HCT116 (cell line): Measurements from ENCODE around the gene PLA2G2E. TPM values are rescaled to one million over a fixed set of nuclear protein-coding genes. Genes with fewer than 3 reads are reported as not detected.

ENCODE experiments used
- ATAC-seq: fragments of 200-7000 bp; cut with Tn5 transposase; 2 replicates; pipeline ENCODE4 v1.9.1; 2020; ENCODE audit warnings: mild to moderate bottlenecking, moderate library complexity
- BruUV-seq: library from RNA; stranded (reverse); fragments of 400-500 nt; replicated peaks from 2 replicates; lab custom pipeline; 2021; lab: Mats Ljungman, UMichigan
- CTCF ChIA-PET: fragments of 300-600 bp; sonication (Branson Sonifier 250); formaldehyde crosslinking; loops from one replicate; lab custom pipeline; 2021; ENCODE audit warnings: antibody characterized with exemption; lab: Charles Lee
- POLR2A ChIA-PET: fragments of 300-600, 350-600 bp; sonication (Branson Sonifier 250); formaldehyde crosslinking; loops from one replicate; lab custom pipeline; 2021; ENCODE audit warnings: antibody characterized with exemption; lab: Charles Lee
- RAD21 ChIA-PET, 2 experiments: fragments of 300-600 bp; sonication (Branson Sonifier 250); formaldehyde crosslinking; loops; one replicate each; lab custom pipeline; 2023; ENCODE audit warnings: low total read pairs in 2 of 2; ENCODE audit not compliant: uncharacterized antibody in 2 of 2, unreplicated experiment in 2 of 2, low non-redundant PET in 1 of 2; lab: Charles Lee
- DNase-seq: peaks from one replicate; pipeline ENCODE4 v3.0.0-alpha.2; 2010; ENCODE audit warnings: low read depth, low spot score
- H2AFZ ChIP-seq: fragments of 200-600 bp; shearing (Covaris generic), sonication (generic); 2 replicates; pipeline ENCODE4 v1.6.1; 2017; ENCODE audit warnings: low read depth, mixed run types, mixed read lengths, antibody characterized with exemption, low read length; ENCODE audit not compliant: poor library complexity, severe bottlenecking
- H3K27ac ChIP-seq: 2 replicates; pipeline ENCODE4 v1.5.1; 2012; ENCODE audit warnings: low read depth, low read length
- H3K27me3 ChIP-seq: fragments of 200-600 bp; sonication (generic); 2 replicates; pipeline ENCODE4 v1.6.1; 2016; ENCODE audit warnings: mixed run types, low read length, mixed read lengths; ENCODE audit not compliant: insufficient read depth
- H3K36me3 ChIP-seq, 2 experiments: fragments of 200-500 bp in 1 of 2; fragments of 200-600 bp in 1 of 2; sonication (Bioruptor generic) in 1 of 2; sonication (generic) in 1 of 2; 2 replicates each; pipeline versions ENCODE4 v1.5.1 to v1.6.1; 2014 to 2016; ENCODE audit warnings: low read length in 2 of 2, inconsistent platforms in 1 of 2, mixed read lengths in 1 of 2, mixed run types in 1 of 2; ENCODE audit not compliant: insufficient read depth in 2 of 2, control insufficient read depth in 1 of 2
- H3K4me1 ChIP-seq, 2 experiments: fragments of 200-600 bp in 1 of 2; sonication (generic) in 1 of 2; 2 replicates each; pipeline versions ENCODE4 v1.5.1 to v1.6.1; 2012 to 2017; ENCODE audit warnings: low read length in 2 of 2, inconsistent platforms in 1 of 2, mild to moderate bottlenecking in 1 of 2, mixed read lengths in 1 of 2, mixed run types in 1 of 2, moderate library complexity in 1 of 2; ENCODE audit not compliant: insufficient read depth in 2 of 2, control insufficient read depth in 1 of 2
- H3K4me2 ChIP-seq: fragments of 200-600 bp; sonication (generic); 2 replicates; pipeline ENCODE4 v1.6.1; 2017; ENCODE audit warnings: mixed run types, low read length, mixed read lengths
- H3K4me3 ChIP-seq, 2 experiments: fragments of 200-600 bp in 1 of 2; sonication (generic) in 1 of 2; replicated peaks in 1 of 2; 2 replicates each; pipeline ENCODE4 v1.5.1; 2011 to 2016; ENCODE audit warnings: low read length in 2 of 2, control low read depth in 1 of 2, low read depth in 1 of 2, mild to moderate bottlenecking in 1 of 2, mixed read lengths in 1 of 2, mixed run types in 1 of 2
- H3K79me2 ChIP-seq: fragments of 200-600 bp; sonication (generic); 2 replicates; pipeline ENCODE4 v1.6.1; 2017; ENCODE audit warnings: mild to moderate bottlenecking, mixed run types, low read length, moderate library complexity, mixed read lengths; ENCODE audit not compliant: insufficient read depth
- H3K9ac ChIP-seq: fragments of 200-600 bp; sonication (generic); 2 replicates; pipeline ENCODE4 v1.6.1; 2016; ENCODE audit warnings: low read length, mixed read lengths
- H3K9me2 ChIP-seq: fragments of 200-600 bp; sonication (generic), shearing (Covaris generic); 2 replicates; pipeline ENCODE4 v1.6.1; 2017; ENCODE audit warnings: mixed run types, mild to moderate bottlenecking, moderate library complexity; ENCODE audit not compliant: insufficient read depth
- H3K9me3 ChIP-seq, 2 experiments: fragments of 200-500 bp in 1 of 2; fragments of 200-600 bp in 1 of 2; sonication (Bioruptor generic) in 1 of 2; sonication (generic) in 1 of 2; 2 replicates each; pipeline ENCODE4 v1.6.1; 2014 to 2017; ENCODE audit warnings: low read length in 2 of 2, mixed read lengths in 2 of 2, inconsistent platforms in 1 of 2, low read depth in 1 of 2, mild to moderate bottlenecking in 1 of 2, mixed run types in 1 of 2, moderate library complexity in 1 of 2; ENCODE audit not compliant: control insufficient read depth in 1 of 2, insufficient read depth in 1 of 2
- H4K20me1 ChIP-seq: fragments of 200-600 bp; sonication (generic), shearing (Covaris generic); 2 replicates; pipeline ENCODE4 v1.6.1; 2017; ENCODE audit warnings: mixed run types, mild to moderate bottlenecking, moderate library complexity; ENCODE audit not compliant: insufficient read depth
- CBX3 ChIP-seq: IDR thresholded peaks from 2 replicates; pipeline ENCODE4 v1.6.1; 2012; ENCODE audit warnings: low read depth
- CEBPB ChIP-seq: IDR thresholded peaks from 2 replicates; pipeline ENCODE4 v1.6.1; 2012; ENCODE audit warnings: low read depth
- EGR1 ChIP-seq: IDR thresholded peaks from 2 replicates; pipeline ENCODE4 v1.6.1; 2012; ENCODE audit warnings: low read depth
- ELF1 ChIP-seq: IDR thresholded peaks from 2 replicates; pipeline ENCODE4 v1.6.1; 2012; ENCODE audit warnings: low read depth, borderline replicate concordance
- JUND ChIP-seq: IDR thresholded peaks from 2 replicates; pipeline ENCODE4 v1.6.1; 2012
- POLR2AphosphoS5 ChIP-seq: IDR thresholded peaks from 2 replicates; pipeline ENCODE4 v1.6.1; 2011; ENCODE audit warnings: mild to moderate bottlenecking, low read depth, low read length, moderate library complexity
- SIN3A ChIP-seq: IDR thresholded peaks from 2 replicates; pipeline ENCODE4 v1.6.1; 2012; ENCODE audit warnings: low read depth
- SP1 ChIP-seq: IDR thresholded peaks from 2 replicates; pipeline ENCODE4 v1.6.1; 2012; ENCODE audit warnings: low read depth
- YY1 ChIP-seq: IDR thresholded peaks from 2 replicates; pipeline ENCODE4 v1.6.1; 2011; ENCODE audit warnings: low read length, low read depth, moderate library complexity, mild to moderate bottlenecking; ENCODE audit not compliant: insufficient replicate concordance; ENCODE audit errors: extremely low read depth
- ZBTB33 ChIP-seq: IDR thresholded peaks from 2 replicates; pipeline ENCODE4 v1.6.1; 2011; ENCODE audit warnings: mild to moderate bottlenecking, low read length, moderate library complexity; ENCODE audit not compliant: insufficient replicate concordance; ENCODE audit errors: extremely low read depth
- ZFX ChIP-seq: fragments of 450-650 bp; IDR thresholded peaks from 2 replicates; pipeline ENCODE4 v1.6.1; 2017
- intact Hi-C: fragments of 100-400 bp; cut with micrococcal nuclease; formaldehyde crosslinking; loops from 2 replicates; pipeline ENCODE4 v1.10.0; 2022
- total RNA-seq: library from RNA; stranded (reverse); gene quantifications from one replicate; pipeline ENCODE4 v1.2.1, GENCODE V29; 2021; ENCODE audit not compliant: unreplicated experiment
- TF ChIP-seq, protein P1 (sequence below): IDR thresholded peaks from 2 replicates; pipeline ENCODE4 v1.6.1; 2012

PLA2G2E gene
- total RNA-seq, 1 experiment from 2014 or later, result not detected

DNA sequence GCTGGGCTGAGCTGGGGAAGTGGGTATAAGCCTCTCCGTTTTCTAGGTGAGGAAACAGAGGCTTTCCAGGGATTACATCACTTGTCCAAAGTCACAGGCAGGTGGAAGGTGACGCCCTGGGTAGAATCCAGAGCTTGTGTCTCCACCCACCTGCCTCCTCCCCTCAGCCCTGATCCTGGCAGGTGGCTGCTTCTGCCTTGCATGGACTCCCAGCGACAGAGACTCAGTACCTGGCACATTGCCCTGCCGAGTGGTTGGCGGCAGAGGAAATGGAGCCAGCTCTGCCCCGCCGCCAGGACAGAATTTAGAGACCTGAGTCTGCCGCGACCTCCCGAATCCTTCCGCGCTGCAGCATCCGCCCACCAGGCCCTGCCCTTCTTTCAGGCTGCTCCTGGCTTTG is 2.1 kb downstream of the PLA2G2E start:
- H4K20me1 ChIP-seq, result no peaks in the 10 kb centered on the region
- intact Hi-C loops, result no loop called here
- no peak overlapping the region for H3K27ac ChIP-seq
- no peak overlapping the region for H2AFZ ChIP-seq
- ChIA-PET CTCF (interaction anchor here (0.8 to 1.8 kb wide), 3 partner anchors 39 to 230 kb away, joined by 4 to 7 read pairs (median 5); partner anchors contain the start of gene OTUD3), RAD21 (no interaction called here), POLR2A (no interaction called here)
- no peaks in the 10 kb centered on the region for H3K27me3 ChIP-seq
- peaks cover 19 to 46% of the 10 kb centered on the region in 2 experiments for H3K4me1 ChIP-seq
- H3K4me2 ChIP-seq, result no peak overlapping the region
- TF ChIP-seq POLR2AphosphoS5, result no peak
- TF ChIP-seq JUND, result no peak
- no peak for TF ChIP-seq YY1
- no peak for TF ChIP-seq ZBTB33
- no peak for TF ChIP-seq SP1
- no peak for TF ChIP-seq SIN3A
- no peak for TF ChIP-seq ZFX
- TF ChIP-seq CEBPB, result no peak
- TF ChIP-seq ELF1, result no peak
- no peak for TF ChIP-seq CBX3
- TF ChIP-seq EGR1, result no peak
- TF ChIP-seq, protein P1, sequence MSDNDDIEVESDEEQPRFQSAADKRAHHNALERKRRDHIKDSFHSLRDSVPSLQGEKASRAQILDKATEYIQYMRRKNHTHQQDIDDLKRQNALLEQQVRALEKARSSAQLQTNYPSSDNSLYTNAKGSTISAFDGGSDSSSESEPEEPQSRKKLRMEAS, result no peak
- H3K36me3 ChIP-seq, result no peaks in the 10 kb centered on the region
- ATAC-seq (no peak), DNase-seq (no peak)
- no peaks in the 10 kb centered on the region for H3K9me3 ChIP-seq
- no peaks in the 10 kb centered on the region for H3K9me2 ChIP-seq
- BruUV-seq, result no TSS peak
- H3K79me2 ChIP-seq, result no peaks in the 10 kb centered on the region
- H3K4me3 ChIP-seq, result no peak overlapping the region
- no peak overlapping the region for H3K9ac ChIP-seq
